Activated CD4-positive, alpha-beta T cell treated with anti-CD3 and anti-CD28 coated beads, Interleukin-2, amount 50 U/mL, for 48 hours (primary cell): ENCODE results near the gene SNUPN.
"Not testable (repeated sequence)": the region's sequence is repeated elsewhere in the genome, so short reads cannot be mapped to it uniquely, and the experiment has no call there.

ENCODE experiments used
- DNase-seq, 2 experiments: peaks; one replicate each; pipeline ENCODE4 v3.0.0-alpha.2; 2020

The SNUPN gene

GRCh38 chr15:75631935-75632334 is 6.4 kb upstream of the SNUPN start:
- DNase-seq, result no peak

GRCh38 chr15:75622505-75622904 is 3.0 kb downstream of the SNUPN start:
- DNase-seq, result no peak

- peak in 1 of 2 experiments; percentile 29 for DNase-seq
Observed at GRCh38 chr15:75620841-75621391, 4.6 kb downstream of the SNUPN start.

- DNase-seq, result no peak
Observed at GRCh38 chr15:75620058-75620820, 5.3 kb downstream of the SNUPN start.

GRCh38 chr15:75616766-75617165 is 8.8 kb downstream of the SNUPN start:
- no peak for DNase-seq

- no peak for DNase-seq
Observed at GRCh38 chr15:75606711-75607699, 18.5 kb downstream of the SNUPN start.

- DNase-seq, result no peak
Observed at GRCh38 chr15:75606026-75606425, 19.5 kb downstream of the SNUPN start.

- no peak for DNase-seq
Observed at GRCh38 chr15:75599401-75599800, 26.1 kb downstream of the SNUPN start.

DNA sequence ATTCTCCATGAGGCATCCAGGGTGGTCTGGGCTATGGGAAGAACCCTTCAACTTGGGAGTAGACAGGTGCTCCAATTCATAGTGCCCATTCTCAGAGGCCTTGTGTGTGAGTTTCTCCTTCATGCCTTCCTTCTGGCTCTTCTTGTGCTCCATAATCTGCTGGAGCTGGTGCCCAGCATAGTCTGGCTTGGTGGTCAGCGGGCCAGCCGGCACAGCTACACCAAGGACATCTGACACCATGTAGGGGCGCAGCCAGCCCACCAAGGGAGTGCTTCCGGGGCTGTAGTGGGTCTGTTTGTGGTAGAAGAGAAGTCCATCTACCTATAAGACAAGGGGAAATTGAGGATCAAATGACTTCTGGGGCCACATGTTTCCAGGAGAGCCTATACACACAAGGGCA is 27.2 kb downstream of the SNUPN start:
- no peak for DNase-seq

GRCh38 chr15:75597667-75598341 is 27.7 kb downstream of the SNUPN start:
- DNase-seq, result peak; percentile 33 to 43

GRCh38 chr15:75596703-75597345 is 28.7 kb downstream of the SNUPN start:
- no peak for DNase-seq

DNA sequence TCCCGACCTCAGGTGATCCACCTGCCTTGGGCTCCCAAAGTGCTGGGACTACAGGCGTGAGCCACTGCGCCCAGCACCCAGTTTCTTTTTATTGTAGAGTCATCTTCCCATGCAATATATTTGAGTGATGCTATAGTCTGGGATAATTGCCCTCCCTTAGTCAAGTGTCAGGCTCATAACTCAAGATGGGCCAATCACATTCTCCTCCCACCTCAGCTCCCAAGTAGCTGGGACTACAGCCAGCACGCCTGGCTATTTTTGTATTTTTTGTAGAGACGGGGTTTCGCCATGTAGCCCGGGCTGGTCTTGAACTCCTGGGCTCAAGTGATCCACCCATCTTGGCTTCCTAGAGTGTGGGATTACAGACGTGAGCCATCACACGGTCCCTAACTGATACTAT is 31.2 kb downstream of the SNUPN start:
- DNase-seq, result no peak

- no peak for DNase-seq
Observed at GRCh38 chr15:75591655-75592364, 33.7 kb downstream of the SNUPN start.

DNA sequence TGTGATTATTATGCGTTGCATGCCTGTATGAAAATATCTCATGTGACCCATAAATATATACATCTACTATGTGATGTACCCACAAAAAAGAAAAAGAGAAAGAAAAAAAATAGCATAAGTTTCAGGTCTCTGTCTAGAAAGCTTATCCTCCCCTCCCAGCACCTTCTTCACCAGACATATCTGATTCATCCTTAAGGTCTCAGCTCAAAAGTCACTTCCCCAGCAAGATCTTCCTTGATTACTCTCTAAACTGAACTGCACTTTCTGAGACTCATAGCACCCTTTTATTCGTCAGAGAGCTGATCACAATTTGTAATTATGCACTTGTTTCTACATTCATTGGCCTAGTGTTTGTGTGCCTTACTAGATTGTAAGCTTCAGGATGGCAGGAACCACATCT is 35.3 kb downstream of the SNUPN start:
- DNase-seq, result no peak

GRCh38 chr15:75589071-75589470 is 36.5 kb downstream of the SNUPN start:
- DNase-seq, result no peak

- DNase-seq, result not testable (repeated sequence)
Observed at GRCh38 chr15:75586422-75586821, 39.1 kb downstream of the SNUPN start.

DNA sequence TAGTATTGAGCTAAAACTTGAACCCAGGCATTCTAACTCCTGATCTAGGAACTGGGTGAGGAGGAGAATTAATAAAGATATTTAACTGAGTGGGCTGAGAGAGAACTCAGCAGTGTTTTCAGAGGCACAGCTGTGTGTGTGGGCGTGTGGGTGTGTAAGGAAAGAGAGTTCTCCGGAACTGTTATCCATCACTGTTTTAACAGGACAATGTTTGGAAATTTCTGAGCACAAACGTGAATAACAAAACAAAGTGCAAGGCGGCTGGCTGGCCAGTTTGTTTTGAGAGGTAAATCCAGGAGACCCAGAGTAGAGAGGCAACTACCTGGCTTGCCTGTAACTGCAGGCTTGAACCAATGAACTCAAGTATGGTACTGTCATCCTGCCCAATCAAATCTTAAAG is 41.4 kb downstream of the SNUPN start:
- DNase-seq, result no peak

GRCh38 chr15:75583701-75584100 is 41.8 kb downstream of the SNUPN start:
- DNase-seq, result no peak

DNA sequence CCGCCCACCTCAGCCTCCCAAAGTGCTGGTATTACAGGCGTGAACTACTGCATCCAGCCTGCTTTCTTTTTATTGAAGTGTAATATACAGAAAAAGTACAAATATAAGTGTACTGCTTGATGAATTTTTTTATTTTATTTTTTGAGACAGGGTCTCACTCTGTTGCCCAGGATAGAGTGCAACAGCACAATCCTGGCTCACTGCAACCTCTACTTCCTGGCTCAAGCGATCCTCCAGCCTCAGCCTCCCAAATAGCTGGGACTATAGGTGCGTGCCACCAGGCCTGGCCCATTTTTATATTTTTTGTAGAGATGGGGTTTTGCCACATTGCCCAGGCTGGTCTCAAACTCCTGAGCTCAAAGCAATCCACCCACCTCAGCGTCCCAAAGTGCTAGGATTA is 42.6 kb downstream of the SNUPN start:
- DNase-seq, result not testable (repeated sequence)

DNA sequence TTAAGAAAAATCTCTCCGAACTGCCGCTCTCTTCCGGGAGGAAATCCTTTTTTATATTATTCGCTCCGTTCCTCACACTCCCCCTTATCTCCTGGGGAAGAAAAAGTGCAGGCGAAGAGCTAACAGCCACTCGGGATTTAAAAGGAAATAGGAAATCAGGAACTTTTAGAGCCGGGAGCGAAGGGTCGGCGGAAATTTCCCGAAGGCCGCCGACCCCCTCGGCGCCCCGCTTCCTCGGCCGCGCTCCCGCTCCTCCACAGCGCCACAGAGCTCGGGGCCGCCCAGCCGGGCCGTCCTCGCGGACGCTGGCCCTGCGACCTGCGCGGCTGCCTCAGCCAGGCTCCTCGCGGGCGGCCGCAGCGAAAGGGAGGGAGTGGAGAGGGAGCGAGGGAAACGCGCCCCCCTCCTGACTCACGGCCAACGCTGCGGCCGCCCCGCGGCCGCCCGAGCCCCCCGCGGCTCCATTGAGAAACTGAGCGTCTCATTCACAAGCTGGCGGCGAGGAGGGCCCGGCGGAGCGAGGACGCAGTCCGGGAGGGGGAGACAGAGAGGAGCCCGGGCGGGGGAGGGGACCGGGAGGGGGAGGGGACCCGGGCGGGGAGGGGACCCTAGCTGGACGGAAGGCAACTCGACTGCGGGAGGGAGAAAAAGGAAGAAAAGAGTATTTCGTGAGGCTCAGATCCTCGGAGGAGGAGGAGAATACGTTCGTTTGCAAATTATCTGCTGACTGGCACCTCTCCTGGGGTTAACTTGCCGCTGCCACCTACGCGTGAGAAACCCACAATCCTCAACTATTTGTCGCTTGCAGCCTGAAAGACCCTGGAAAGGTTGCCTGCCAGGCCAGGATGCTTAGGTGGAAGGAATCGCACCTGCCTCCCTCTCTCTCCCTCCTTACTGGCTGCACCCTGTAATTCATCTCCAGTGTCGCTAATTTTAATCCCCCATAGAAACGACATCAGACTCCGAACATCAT is 46.3 kb downstream of the SNUPN start, which contains the start of gene PTPN9:
Gene PTPN9 (minus strand): TSS at position 368 of the 973 bp plus-strand sequence. CDS start 539 bp downstream, outside the sequence.
- DNase-seq, result peak; percentile 72 to 78
